COLO668 (cell line): ENCODE data around the gene GLCE.

ENCODE experiments used
- DNase-seq: peaks from one replicate; lab custom pipeline; 2025; ENCODE audit not compliant: unreplicated experiment; lab: John Stamatoyannopoulos, UW

GLCE gene

GRCh38 chr15:69160141-69160993 lies at the start of gene GLCE:
Gene GLCE (plus strand): TSS chr15:69160635. CDS start chr15:69255807, 95,172 bp downstream.
- peak; percentile 97 for DNase-seq

GRCh38 chr15:69114331-69114928 lies 46.0 kb upstream of the GLCE start:
- DNase-seq, result no peak

- no peak for DNase-seq
These were observed 45.4 kb upstream of the GLCE start for GRCh38 chr15:69115031-69115430.

- no peak for DNase-seq
These were observed 44.0 kb upstream of the GLCE start for GRCh38 chr15:69116391-69116790.

GRCh38 chr15:69117431-69117871 lies 43.0 kb upstream of the GLCE start:
- DNase-seq, result no peak

GRCh38 chr15:69118089-69118488 lies 42.3 kb upstream of the GLCE start:
- DNase-seq, result no peak

GRCh38 chr15:69119001-69119400 lies 41.4 kb upstream of the GLCE start:
- no peak for DNase-seq

- no peak for DNase-seq
These were observed 40.6 kb upstream of the GLCE start for GRCh38 chr15:69119683-69120395.

GRCh38 chr15:69120732-69121131 lies 39.7 kb upstream of the GLCE start:
- DNase-seq, result no peak

- DNase-seq, result no peak
These were observed 39.1 kb upstream of the GLCE start for GRCh38 chr15:69121198-69121828.

GRCh38 chr15:69125236-69125635 lies 35.2 kb upstream of the GLCE start:
- DNase-seq, result no peak

- DNase-seq, result peak; percentile 24
These were observed 34.4 kb upstream of the GLCE start for GRCh38 chr15:69126054-69126469.

GRCh38 chr15:69127306-69127705 lies 33.1 kb upstream of the GLCE start:
- no peak for DNase-seq

GRCh38 chr15:69128667-69129311 lies 31.6 kb upstream of the GLCE start:
- no peak for DNase-seq

GRCh38 chr15:69131362-69132220 lies 28.8 kb upstream of the GLCE start:
- no peak for DNase-seq

- DNase-seq, result no peak
These were observed 28.0 kb upstream of the GLCE start for GRCh38 chr15:69132430-69132829.

GRCh38 chr15:69132977-69133861 lies 27.2 kb upstream of the GLCE start:
- DNase-seq, result no peak

- DNase-seq, result no peak
These were observed 26.4 kb upstream of the GLCE start for GRCh38 chr15:69133862-69134519.
